Measurements from ENCODE around the gene SGMS1.
A peak's percentile ranks its signal among the peaks of the same experiment; 100 is the strongest.

SGMS1 gene

DNA sequence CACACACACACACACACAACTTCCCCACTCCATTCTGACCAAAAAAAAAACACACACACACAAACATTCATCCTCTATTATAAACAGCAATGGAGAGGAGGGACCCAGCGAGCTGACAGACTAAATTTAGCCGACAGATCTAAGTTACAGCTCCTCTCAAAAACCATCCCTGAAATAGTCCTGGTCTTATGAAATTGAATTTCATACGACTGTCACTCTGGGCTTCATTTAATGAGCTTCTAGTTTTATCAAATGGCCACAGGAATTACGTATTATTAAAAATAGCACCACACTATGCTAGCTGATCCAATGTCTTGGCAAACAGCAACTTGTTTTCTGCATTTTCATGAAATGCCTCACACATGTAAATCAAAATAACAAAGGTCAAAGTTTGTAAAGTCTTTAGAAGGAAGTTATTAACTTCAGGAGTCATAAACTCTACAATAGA, 241.2 kb downstream of the SGMS1 start:
- DNase-seq = no peak
- intact Hi-C loops (cut with DNase I; ENCODE audit: low total_unique reads) = no loop called here
- Histone ChIP-seq H3K36me3 (no peaks in the 10 kb centered on the region), H3K4me3 (no peak overlapping the region), H3K27me3 (no peaks in the 10 kb centered on the region), H3K4me1 (peaks cover 0 to 51% (median 15%) of the 10 kb centered on the region in 4 donors), H3K27ac (peak overlapping the region in 1 of 2 donors; percentile 22), H3K9me3 (no peaks in the 10 kb centered on the region)
- TF ChIP-seq, protein P1, sequence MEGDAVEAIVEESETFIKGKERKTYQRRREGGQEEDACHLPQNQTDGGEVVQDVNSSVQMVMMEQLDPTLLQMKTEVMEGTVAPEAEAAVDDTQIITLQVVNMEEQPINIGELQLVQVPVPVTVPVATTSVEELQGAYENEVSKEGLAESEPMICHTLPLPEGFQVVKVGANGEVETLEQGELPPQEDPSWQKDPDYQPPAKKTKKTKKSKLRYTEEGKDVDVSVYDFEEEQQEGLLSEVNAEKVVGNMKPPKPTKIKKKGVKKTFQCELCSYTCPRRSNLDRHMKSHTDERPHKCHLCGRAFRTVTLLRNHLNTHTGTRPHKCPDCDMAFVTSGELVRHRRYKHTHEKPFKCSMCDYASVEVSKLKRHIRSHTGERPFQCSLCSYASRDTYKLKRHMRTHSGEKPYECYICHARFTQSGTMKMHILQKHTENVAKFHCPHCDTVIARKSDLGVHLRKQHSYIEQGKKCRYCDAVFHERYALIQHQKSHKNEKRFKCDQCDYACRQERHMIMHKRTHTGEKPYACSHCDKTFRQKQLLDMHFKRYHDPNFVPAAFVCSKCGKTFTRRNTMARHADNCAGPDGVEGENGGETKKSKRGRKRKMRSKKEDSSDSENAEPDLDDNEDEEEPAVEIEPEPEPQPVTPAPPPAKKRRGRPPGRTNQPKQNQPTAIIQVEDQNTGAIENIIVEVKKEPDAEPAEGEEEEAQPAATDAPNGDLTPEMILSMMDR (IDR thresholded peaks at IDR 0.05) = no peak

GRCh38 chr10:50381642-50382041, 242.1 kb downstream of the SGMS1 start:
- no peak overlapping the region for H3K27ac ChIP-seq
- H3K27me3 ChIP-seq = no peaks in the 10 kb centered on the region
- intact Hi-C loops (cut with DNase I; ENCODE audit: low total_unique reads) = no loop called here
- peaks cover 0 to 51% (median 15%) of the 10 kb centered on the region in 4 donors for H3K4me1 ChIP-seq
- DNase-seq = no peak
- no peak overlapping the region for H3K4me3 ChIP-seq
- no peaks in the 10 kb centered on the region for H3K9me3 ChIP-seq
- H3K36me3 ChIP-seq = no peaks in the 10 kb centered on the region
- TF ChIP-seq, protein P1 (IDR thresholded peaks at IDR 0.05) = no peak

GRCh38 chr10:50379616-50380015, 244.1 kb downstream of the SGMS1 start:
- H3K27me3 ChIP-seq = no peaks in the 10 kb centered on the region
- no peak for DNase-seq
- no peaks in the 10 kb centered on the region for H3K36me3 ChIP-seq
- no peak overlapping the region for H3K4me3 ChIP-seq
- TF ChIP-seq, protein P1 (IDR thresholded peaks at IDR 0.05) = no peak
- intact Hi-C loops (cut with DNase I; ENCODE audit: low total_unique reads) = no loop called here
- no peak overlapping the region for H3K27ac ChIP-seq
- H3K9me3 ChIP-seq = no peaks in the 10 kb centered on the region
- peaks cover 0 to 41% (median 15%) of the 10 kb centered on the region in 4 donors for H3K4me1 ChIP-seq

GRCh38 chr10:50375745-50376144, 248.0 kb downstream of the SGMS1 start:
- Histone ChIP-seq H3K4me3 (no peak overlapping the region), H3K9me3 (no peaks in the 10 kb centered on the region), H3K27me3 (no peaks in the 10 kb centered on the region), H3K36me3 (no peaks in the 10 kb centered on the region), H3K27ac (no peak overlapping the region), H3K4me1 (peaks cover 0 to 38% (median 10%) of the 10 kb centered on the region in 4 donors)
- TF ChIP-seq, protein P1 (IDR thresholded peaks at IDR 0.05) = no peak
- no peak for DNase-seq
- intact Hi-C loops (cut with DNase I; ENCODE audit: low total_unique reads) = no loop called here

- Histone ChIP-seq H3K27ac (no peak overlapping the region), H3K4me1 (peaks cover 0 to 32% (median 10%) of the 10 kb centered on the region in 4 donors), H3K9me3 (no peaks in the 10 kb centered on the region), H3K27me3 (no peaks in the 10 kb centered on the region), H3K4me3 (no peak overlapping the region), H3K36me3 (no peaks in the 10 kb centered on the region)
- no peak for DNase-seq
- intact Hi-C loops (cut with DNase I; ENCODE audit: low total_unique reads) = no loop called here
- TF ChIP-seq, protein P1 (IDR thresholded peaks at IDR 0.05) = no peak
These were observed 248.7 kb downstream of the SGMS1 start for GRCh38 chr10:50375051-50375452.
